WI38 (cell line): ENCODE data around the gene RASAL3.
A peak's percentile ranks its signal among the peaks of the same experiment; 100 is the strongest.

Source experiments
- H3K4me3 ChIP-seq: 2 replicates; pipeline ENCODE4 v1.5.1; 2011; ENCODE audit warnings: low read depth, mild to moderate bottlenecking, control low read depth, low read length
- CTCF ChIP-seq: IDR thresholded peaks from 2 replicates; pipeline ENCODE4 v1.5.1; 2012; ENCODE audit warnings: low read depth, mild to moderate bottlenecking, control low read depth, low read length

RASAL3 gene

GRCh38 chr19:15436012-15436825, 28.1 kb downstream of the RASAL3 start:
- TF ChIP-seq CTCF = no peak
- H3K4me3 ChIP-seq = no peak overlapping the region

GRCh38 chr19:15433519-15434069, 30.8 kb downstream of the RASAL3 start:
- no peak for TF ChIP-seq CTCF
- peak overlapping the region; percentile 58 for H3K4me3 ChIP-seq

- no peak for TF ChIP-seq CTCF
- H3K4me3 ChIP-seq = peak overlapping the region; percentile 58
Observed at GRCh38 chr19:15432629-15433518, 31.5 kb downstream of the RASAL3 start.

- no peak for TF ChIP-seq CTCF
- peak overlapping the region; percentile 88 for H3K4me3 ChIP-seq
Observed at GRCh38 chr19:15432018-15432494, 32.3 kb downstream of the RASAL3 start.

GRCh38 chr19:15431396-15432017, 32.8 kb downstream of the RASAL3 start:
- no peak for TF ChIP-seq CTCF
- H3K4me3 ChIP-seq = peak overlapping the region; percentile 88

GRCh38 chr19:15430526-15431120, 33.7 kb downstream of the RASAL3 start:
- H3K4me3 ChIP-seq = peak overlapping the region; percentile 88
- no peak for TF ChIP-seq CTCF
